ENCODE measurements around the gene TENM3. TPM values are rescaled to one million over a fixed set of nuclear protein-coding genes. Genes with fewer than 3 reads are reported as not detected.

The TENM3 gene
- total and polyA plus RNA-seq, 2 donors: 2.8 to 26.6 TPM

DNA sequence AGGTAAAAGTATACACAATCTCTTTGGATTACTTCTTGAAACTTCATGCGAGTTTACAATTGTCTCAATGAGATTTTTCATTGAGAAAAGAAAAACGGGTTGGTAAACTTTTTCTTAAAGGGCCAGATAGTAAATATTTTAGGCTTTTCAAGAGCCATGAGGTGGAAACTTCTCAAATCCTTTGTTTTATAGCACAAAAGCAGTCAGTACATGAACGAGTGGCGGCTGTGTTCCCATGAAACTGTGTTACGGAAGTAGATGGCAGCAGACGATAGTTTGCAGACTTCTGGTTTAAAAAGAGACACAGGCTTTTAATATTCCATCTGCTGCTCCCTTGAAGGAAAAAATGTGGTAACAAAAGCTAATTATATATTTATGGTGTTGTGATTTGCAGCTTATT, 332.0 kb downstream of the TENM3 start:
- no peaks in the 10 kb centered on the region for H3K4me1 ChIP-seq (ENCODE audit: insufficient read depth)
- no peak overlapping the region for H3K27ac ChIP-seq (ENCODE audit: low read depth)
- no peak overlapping the region for H3K4me3 ChIP-seq (ENCODE audit: low read depth, low read length)
- DNase-seq (ENCODE audit: extremely low spot score): no peak
- WGBS: 36% methylated on average over 6 of the region's 6 CpGs
- no peaks in the 10 kb centered on the region for H3K36me3 ChIP-seq (ENCODE audit: insufficient read depth)

GRCh38 chr4:182576601-182577289, 333.5 kb downstream of the TENM3 start:
- H3K36me3 ChIP-seq (ENCODE audit: insufficient read depth): no peaks in the 10 kb centered on the region
- H3K4me1 ChIP-seq (ENCODE audit: insufficient read depth): no peaks in the 10 kb centered on the region
- DNase-seq (ENCODE audit: extremely low spot score): no peak
- no peak overlapping the region for H3K27ac ChIP-seq (ENCODE audit: low read depth)
- H3K4me3 ChIP-seq (ENCODE audit: low read depth, low read length): no peak overlapping the region
- WGBS: 31% methylated on average over 12 of the region's 12 CpGs

- no peak for DNase-seq (ENCODE audit: extremely low spot score)
- H3K36me3 ChIP-seq (ENCODE audit: insufficient read depth): no peaks in the 10 kb centered on the region
- WGBS: 69% methylated on average over 5 of the region's 5 CpGs
- no peaks in the 10 kb centered on the region for H3K4me1 ChIP-seq (ENCODE audit: insufficient read depth)
- H3K4me3 ChIP-seq (ENCODE audit: low read depth, low read length): no peak overlapping the region
- H3K27ac ChIP-seq (ENCODE audit: low read depth): no peak overlapping the region
Measured at GRCh38 chr4:182577411-182577810, 334.2 kb downstream of the TENM3 start.

DNA sequence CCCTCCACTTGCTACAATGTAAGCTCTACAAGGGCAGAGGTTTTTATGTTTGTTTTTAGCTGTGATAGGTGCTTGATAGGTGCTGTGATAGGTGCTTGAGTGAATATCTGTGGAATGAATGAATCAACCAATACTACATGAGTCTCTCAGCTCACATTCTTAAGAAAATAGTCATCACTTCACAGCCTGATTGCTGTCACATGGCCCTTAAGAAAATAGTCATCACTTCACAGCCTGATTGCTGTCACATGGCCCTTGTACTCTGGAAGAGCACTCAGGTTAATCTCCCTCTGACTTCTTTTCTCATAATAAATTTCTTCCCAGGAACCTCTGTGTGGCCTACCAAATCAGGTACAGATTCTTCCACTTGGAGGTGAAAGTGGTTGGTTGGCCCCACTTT, 335.2 kb downstream of the TENM3 start:
- no peak for DNase-seq (ENCODE audit: extremely low spot score)
- H3K4me1 ChIP-seq (ENCODE audit: insufficient read depth): no peaks in the 10 kb centered on the region
- H3K4me3 ChIP-seq (ENCODE audit: low read depth, low read length): no peak overlapping the region
- H3K27ac ChIP-seq (ENCODE audit: low read depth): no peak overlapping the region
- no peaks in the 10 kb centered on the region for H3K36me3 ChIP-seq (ENCODE audit: insufficient read depth)

DNA sequence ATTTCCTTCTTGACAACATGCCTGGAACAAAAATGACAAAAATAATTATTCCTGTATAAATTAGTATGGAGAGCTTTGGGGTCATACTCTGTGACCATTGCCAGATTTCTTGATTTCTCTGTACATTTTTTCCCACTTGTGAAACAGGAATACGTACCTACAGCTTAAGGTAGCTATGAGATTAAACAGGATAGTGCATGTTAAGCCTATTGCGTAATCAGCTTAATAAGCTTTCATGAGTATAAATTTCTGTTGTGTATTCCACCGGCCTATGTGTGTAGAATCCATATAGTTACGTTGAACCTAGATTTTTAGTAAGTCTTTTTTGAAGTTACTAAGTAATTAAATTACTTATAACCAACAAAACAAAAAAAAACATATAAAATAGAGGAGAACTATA, 339.0 kb downstream of the TENM3 start:
- no peaks in the 10 kb centered on the region for H3K36me3 ChIP-seq (ENCODE audit: insufficient read depth)
- DNase-seq (ENCODE audit: extremely low spot score): no peak
- no peak overlapping the region for H3K4me3 ChIP-seq (ENCODE audit: low read depth, low read length)
- H3K4me1 ChIP-seq (ENCODE audit: insufficient read depth): no peaks in the 10 kb centered on the region
- WGBS: 88% methylated on average over 4 of the region's 4 CpGs
- no peak overlapping the region for H3K27ac ChIP-seq (ENCODE audit: low read depth)

- Histone ChIP-seq H3K36me3 (ENCODE audit: insufficient read depth) (no peaks in the 10 kb centered on the region), H3K4me1 (ENCODE audit: insufficient read depth) (no peaks in the 10 kb centered on the region), H3K4me3 (ENCODE audit: low read depth, low read length) (no peak overlapping the region), H3K27ac (ENCODE audit: low read depth) (no peak overlapping the region)
- DNase-seq (ENCODE audit: extremely low spot score): no peak
- WGBS: 53% methylated on average over 3 of the region's 3 CpGs
Measured at GRCh38 chr4:182583703-182584415, 340.7 kb downstream of the TENM3 start.

DNA sequence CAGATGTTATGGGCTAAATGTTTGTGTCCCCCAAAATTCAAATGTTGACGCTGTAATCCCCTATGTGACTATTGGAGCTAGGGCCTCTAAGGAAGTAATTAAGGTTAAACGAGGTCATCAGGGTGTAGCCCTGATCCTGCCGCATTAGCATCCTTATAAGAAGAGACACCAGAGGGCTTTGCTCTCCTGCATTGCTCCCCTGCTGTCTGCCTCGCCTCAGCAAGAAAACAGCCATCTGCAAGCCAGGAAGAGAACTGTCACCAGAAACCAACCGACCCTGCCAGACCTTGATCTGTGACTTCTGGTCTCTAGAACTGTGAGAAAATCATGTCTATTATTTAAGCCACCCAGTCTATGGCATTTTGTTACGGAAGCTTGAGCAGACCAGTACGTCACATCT, 342.1 kb downstream of the TENM3 start:
- H3K4me3 ChIP-seq (ENCODE audit: low read depth, low read length): no peak overlapping the region
- H3K4me1 ChIP-seq (ENCODE audit: insufficient read depth): no peaks in the 10 kb centered on the region
- no peak for DNase-seq (ENCODE audit: extremely low spot score)
- no peaks in the 10 kb centered on the region for H3K36me3 ChIP-seq (ENCODE audit: insufficient read depth)
- 63% methylated on average over 7 of the region's 7 CpGs for WGBS
- H3K27ac ChIP-seq (ENCODE audit: low read depth): no peak overlapping the region

- DNase-seq (ENCODE audit: extremely low spot score): no peak
- no peaks in the 10 kb centered on the region for H3K36me3 ChIP-seq (ENCODE audit: insufficient read depth)
- no peak overlapping the region for H3K4me3 ChIP-seq (ENCODE audit: low read depth, low read length)
- WGBS: 92% methylated on average over 2 of the region's 2 CpGs
- no peak overlapping the region for H3K27ac ChIP-seq (ENCODE audit: low read depth)
- H3K4me1 ChIP-seq (ENCODE audit: insufficient read depth): no peaks in the 10 kb centered on the region
Measured at GRCh38 chr4:182589100-182589499, 345.9 kb downstream of the TENM3 start.

DNA sequence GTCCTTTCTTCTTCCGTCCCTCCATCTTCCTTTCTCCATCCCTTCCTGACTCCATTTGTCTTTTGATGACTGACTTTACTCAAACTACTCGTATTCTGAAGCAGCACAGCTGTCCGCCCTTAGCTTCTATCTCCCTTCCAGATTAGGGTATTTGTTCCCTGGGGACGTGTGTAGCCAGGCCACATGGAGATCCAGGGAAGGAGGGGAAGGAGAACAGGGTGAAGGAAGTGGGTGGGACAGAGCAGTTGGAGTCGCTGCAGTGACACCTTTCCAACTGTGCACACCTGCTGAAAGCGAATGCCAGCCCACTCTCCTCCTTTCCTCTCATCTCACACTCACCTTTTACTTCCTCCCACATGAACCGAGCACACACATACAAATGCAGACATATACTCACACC, 350.2 kb downstream of the TENM3 start:
- no peak overlapping the region for H3K27ac ChIP-seq (ENCODE audit: low read depth)
- WGBS: 77% methylated on average over 7 of the region's 7 CpGs
- no peaks in the 10 kb centered on the region for H3K4me1 ChIP-seq (ENCODE audit: insufficient read depth)
- H3K4me3 ChIP-seq (ENCODE audit: low read depth, low read length): no peak overlapping the region
- DNase-seq (ENCODE audit: extremely low spot score): no peak
- H3K36me3 ChIP-seq (ENCODE audit: insufficient read depth): no peaks in the 10 kb centered on the region

DNA sequence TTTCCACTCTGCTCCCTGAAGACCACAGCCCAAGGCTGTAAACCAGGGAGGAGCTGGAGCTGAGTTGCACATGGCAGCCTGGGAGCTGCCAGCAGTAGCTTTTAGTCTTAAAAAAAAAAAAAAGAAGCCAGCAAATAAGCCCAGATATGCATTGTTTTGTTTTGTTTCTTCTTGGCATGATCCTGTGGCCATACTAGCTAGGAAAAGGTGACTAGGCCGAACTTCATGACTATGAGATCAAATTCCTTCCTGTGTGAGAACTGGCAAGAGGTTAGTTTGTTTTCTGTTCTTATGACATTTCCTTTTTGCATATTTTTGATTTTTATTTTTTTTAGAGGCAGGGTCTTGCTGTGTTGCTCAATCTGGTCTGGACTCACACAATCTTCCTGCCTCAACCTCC, 350.7 kb downstream of the TENM3 start:
- no peak overlapping the region for H3K4me3 ChIP-seq (ENCODE audit: low read depth, low read length)
- H3K27ac ChIP-seq (ENCODE audit: low read depth): no peak overlapping the region
- 81% methylated on average over 1 of the region's 1 CpG for WGBS
- no peaks in the 10 kb centered on the region for H3K4me1 ChIP-seq (ENCODE audit: insufficient read depth)
- no peaks in the 10 kb centered on the region for H3K36me3 ChIP-seq (ENCODE audit: insufficient read depth)
- DNase-seq (ENCODE audit: extremely low spot score): no peak

GRCh38 chr4:182600093-182600492, 356.9 kb downstream of the TENM3 start:
- H3K27ac ChIP-seq (ENCODE audit: low read depth): no peak overlapping the region
- H3K4me1 ChIP-seq (ENCODE audit: insufficient read depth): no peaks in the 10 kb centered on the region
- DNase-seq (ENCODE audit: extremely low spot score): no peak
- H3K36me3 ChIP-seq (ENCODE audit: insufficient read depth): no peaks in the 10 kb centered on the region
- 66% methylated on average over 2 of the region's 2 CpGs for WGBS
- no peak overlapping the region for H3K4me3 ChIP-seq (ENCODE audit: low read depth, low read length)

DNA sequence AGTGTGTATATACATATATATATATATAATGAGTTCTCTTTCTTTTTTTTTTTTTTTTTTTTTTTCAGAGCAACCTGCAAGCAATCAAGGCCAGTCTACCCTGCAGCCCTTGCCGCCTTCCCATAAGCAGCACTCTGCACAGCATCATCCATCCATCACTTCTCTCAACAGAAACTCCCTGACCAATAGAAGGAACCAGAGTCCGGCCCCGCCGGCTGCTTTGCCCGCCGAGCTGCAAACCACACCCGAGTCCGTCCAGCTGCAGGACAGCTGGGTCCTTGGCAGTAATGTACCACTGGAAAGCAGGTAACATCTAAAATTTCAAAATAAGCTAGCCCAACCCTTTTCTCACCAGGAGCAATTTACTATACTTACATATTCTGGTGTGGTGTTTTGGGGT, 357.7 kb downstream of the TENM3 start:
- Histone ChIP-seq H3K36me3 (ENCODE audit: insufficient read depth) (no peaks in the 10 kb centered on the region), H3K27ac (ENCODE audit: low read depth) (no peak overlapping the region), H3K4me3 (ENCODE audit: low read depth, low read length) (no peak overlapping the region), H3K4me1 (ENCODE audit: insufficient read depth) (no peaks in the 10 kb centered on the region)
- WGBS: 90% methylated on average over 8 of the region's 8 CpGs
- no peak for DNase-seq (ENCODE audit: extremely low spot score)

- H3K27ac ChIP-seq (ENCODE audit: low read depth): no peak overlapping the region
- no peak for DNase-seq (ENCODE audit: extremely low spot score)
- 29% methylated on average over 2 of the region's 2 CpGs for WGBS
- H3K36me3 ChIP-seq (ENCODE audit: insufficient read depth): no peaks in the 10 kb centered on the region
- H3K4me3 ChIP-seq (ENCODE audit: low read depth, low read length): no peak overlapping the region
- H3K4me1 ChIP-seq (ENCODE audit: insufficient read depth): no peaks in the 10 kb centered on the region
Measured at GRCh38 chr4:182604161-182604622, 361.0 kb downstream of the TENM3 start.

DNA sequence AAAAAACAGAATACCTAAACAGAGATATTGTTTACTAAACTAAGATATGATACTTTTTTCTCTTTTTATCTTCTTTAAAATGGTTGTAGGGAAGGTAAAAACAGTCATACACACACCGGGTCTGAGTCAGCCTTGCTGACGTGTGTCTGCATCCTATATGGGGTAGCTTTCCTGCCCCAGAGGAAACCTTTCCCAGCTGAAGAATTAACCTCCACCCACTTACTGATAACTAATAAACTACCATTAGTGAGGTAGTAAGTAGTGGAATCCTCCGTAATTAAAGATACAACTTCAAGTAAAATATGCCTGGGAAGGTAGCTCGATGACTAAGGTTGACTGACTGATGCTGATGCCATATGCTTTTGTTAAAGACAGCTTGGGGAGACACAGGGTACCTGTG, 361.8 kb downstream of the TENM3 start:
- 76% methylated on average over 4 of the region's 4 CpGs for WGBS
- Histone ChIP-seq H3K27ac (ENCODE audit: low read depth) (no peak overlapping the region), H3K4me1 (ENCODE audit: insufficient read depth) (no peaks in the 10 kb centered on the region), H3K36me3 (ENCODE audit: insufficient read depth) (no peaks in the 10 kb centered on the region), H3K4me3 (ENCODE audit: low read depth, low read length) (no peak overlapping the region)
- DNase-seq (ENCODE audit: extremely low spot score): no peak

Measured in urinary bladder (tissue), 4 donors.